LHCN-M2 (cell line): Measurements from ENCODE around the gene VMO1. TPM values are rescaled to one million over a fixed set of nuclear protein-coding genes. Genes with fewer than 3 reads are reported as not detected.
"Not testable (repeated sequence)": the region's sequence is repeated elsewhere in the genome, so short reads cannot be mapped to it uniquely, and the experiment has no call there.

Experiments
- DNase-seq: peaks from one replicate; pipeline ENCODE4 v3.0.0-alpha.2; 2012; ENCODE audit warnings: low read depth
- polyA plus RNA-seq: library from polyadenylated mRNA; unstranded; fragments of >200 nt; gene quantifications from one replicate; pipeline ENCODE4 v1.2.1, GENCODE V29; 2012; ENCODE audit warnings: missing spikeins
- total RNA-seq: library from RNA; depleted of rRNA; stranded (reverse); fragments of >200 nt; gene quantifications from 2 replicates; pipeline ENCODE4 v1.2.3, GENCODE V29; 2014; rRNA removed

Gene VMO1, protein sequence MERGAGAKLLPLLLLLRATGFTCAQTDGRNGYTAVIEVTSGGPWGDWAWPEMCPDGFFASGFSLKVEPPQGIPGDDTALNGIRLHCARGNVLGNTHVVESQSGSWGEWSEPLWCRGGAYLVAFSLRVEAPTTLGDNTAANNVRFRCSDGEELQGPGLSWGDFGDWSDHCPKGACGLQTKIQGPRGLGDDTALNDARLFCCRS
- 0.17 and 0.38 TPM in 2 replicates for total RNA-seq
- 0.47 TPM for polyA plus RNA-seq

DNA sequence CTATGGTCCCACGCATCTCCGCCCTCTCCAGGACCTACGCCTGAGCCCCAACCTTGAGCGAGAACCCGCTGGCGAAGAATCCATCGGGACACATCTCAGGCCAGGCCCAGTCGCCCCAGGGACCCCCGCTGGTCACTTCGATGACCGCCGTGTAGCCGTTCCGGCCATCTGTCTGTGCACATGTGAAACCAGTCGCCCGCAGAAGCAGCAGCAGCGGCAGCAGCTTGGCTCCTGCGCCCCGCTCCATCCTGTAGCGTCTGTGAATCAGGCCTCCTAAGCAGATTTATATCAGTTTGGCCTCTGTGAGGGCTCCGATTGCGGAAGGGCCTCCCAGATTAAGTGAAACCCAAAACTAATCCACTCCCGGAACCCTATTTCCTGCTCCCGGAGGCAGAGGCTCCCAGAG lies at the start of gene VMO1:
VMO1 (minus strand) TSS at position 259 of the 406 bp plus-strand sequence; CDS start at position 247, 12 bp downstream.
- DNase-seq: peak; percentile 44

DNA sequence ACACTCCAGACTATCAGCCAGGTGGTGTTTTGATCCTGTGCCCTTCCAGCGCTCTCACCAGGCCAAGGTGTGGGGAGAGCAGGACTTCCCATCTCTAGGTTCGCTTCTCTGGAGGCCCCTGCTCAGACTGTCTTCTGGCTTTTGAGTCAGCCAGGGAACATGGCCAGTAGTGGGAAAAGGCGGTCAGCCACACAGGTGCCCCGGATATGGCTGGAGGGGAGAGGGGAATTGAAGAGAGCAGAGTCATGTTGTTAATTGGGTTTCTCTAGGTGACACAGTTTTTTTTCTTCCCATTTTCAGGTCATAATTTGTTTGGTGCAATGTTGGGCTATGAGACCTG lies 48.5 kb upstream of the VMO1 start:
- no peak for DNase-seq

DNA sequence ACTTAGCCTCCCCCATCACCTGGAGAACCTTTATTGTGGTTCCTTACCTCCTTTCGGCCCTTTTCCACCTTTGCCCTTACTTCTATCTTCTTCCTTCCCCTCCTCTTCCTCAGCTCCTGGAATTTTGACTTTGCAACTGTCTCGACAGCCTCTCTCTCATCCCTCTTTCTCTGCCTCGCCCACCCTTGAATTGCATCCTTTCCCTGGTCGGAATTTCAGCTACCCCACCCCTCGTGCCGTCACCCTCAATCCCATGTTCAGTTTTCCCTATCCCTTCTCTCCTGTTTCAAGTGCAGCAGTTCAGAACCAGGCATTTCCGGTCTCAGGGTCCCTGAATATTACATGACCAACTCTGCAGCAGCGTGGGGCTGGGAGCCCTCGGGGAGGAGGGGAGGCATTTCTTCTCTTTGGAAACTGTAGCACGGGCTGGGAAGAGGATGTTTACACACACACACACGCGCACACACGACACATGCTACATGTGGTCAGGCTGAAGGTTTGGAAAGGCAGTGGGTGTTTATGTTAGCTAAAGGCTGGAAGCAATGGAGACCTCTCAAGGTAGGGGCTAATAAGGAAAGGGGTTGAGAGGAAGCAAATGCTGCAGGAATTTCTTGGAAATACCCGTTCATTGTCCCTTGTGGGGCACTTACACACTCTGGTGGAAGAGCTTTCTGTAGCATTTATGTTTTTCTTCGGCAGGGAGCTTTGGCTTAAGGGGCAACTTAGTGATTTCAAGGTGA lies 47.9 kb upstream of the VMO1 start:
- DNase-seq: peak; percentile 36

DNA sequence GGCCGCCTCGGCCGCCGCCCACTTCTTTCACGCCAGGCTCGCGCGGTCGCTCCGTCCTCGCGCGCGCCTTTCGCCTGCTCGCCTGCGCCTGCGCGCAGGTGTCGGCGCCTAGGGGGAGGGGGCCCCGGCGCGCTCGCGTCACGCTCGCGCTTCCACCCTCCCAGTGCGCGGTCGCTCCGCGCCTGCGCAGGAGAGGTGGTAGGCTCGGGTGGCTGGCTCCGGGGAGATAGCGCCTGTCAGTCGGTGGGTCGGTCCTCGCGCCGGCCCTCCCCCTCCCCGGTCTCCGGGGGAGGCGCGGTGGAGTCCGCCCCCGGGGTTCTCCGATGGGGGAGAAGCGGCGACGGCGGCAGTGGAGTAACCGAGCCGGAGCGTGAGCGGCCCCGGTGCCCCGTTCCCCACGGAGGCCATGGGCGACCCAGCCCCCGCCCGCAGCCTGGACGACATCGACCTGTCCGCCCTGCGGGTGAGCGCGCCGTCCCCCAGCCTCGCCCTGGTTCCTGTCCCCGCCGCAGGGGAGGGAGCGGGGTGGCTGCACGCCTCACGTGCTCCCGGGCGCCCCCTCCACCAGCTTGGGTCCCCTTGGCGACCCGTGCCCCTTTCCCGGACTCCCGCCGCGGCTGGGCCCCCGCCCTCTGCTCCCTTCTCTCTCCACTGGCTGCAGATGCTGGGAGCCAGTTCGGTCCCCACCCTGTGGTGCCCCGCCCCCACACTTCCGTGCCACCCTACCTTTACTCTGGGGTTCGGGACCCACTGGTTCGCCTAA lies 47.2 kb upstream of the VMO1 start, which contains the start of gene MINK1:
MINK1 (plus strand) TSS at position 163 of the 763 bp plus-strand sequence; CDS start at position 407, 244 bp downstream.
- peak; percentile 91 for DNase-seq

DNA sequence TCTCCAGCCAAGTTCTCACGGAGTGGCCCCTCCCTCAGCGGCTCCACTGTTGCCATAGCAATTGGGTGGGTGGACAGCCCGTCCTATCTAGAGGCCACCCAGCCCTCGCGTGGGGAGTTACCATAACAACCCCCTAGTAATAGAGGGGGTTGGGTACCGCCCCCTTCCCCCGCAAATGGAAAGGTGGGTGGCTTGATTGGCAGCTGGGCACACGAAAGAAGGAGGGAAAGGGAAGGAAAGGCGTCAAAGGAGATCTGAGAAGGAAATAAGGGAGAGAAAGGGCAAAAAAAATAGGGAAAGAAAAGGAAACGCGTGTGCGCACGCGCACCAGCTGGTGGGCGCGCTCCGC lies 46.6 kb upstream of the VMO1 start:
- not testable (repeated sequence) for DNase-seq

DNA sequence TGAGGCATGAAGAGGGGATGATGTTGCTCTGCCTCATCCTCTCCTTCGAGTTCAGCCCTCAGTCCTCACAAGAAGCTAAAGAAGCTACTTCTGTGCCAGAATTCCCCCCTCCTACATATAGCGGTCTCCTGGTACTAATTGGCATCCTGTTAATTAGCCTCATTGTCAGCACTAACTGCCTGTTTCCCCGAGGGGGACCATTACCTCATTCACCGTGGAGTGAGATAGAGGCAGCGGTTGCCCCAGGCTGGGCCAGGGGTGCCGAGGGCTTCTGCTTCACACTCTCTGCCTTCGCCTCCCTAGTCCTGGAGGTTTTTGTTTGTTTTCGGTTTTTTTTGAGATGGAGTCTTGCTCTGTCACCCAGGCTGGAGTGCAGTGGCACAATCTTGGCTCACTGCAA lies 41.2 kb upstream of the VMO1 start:
- no peak for DNase-seq

DNA sequence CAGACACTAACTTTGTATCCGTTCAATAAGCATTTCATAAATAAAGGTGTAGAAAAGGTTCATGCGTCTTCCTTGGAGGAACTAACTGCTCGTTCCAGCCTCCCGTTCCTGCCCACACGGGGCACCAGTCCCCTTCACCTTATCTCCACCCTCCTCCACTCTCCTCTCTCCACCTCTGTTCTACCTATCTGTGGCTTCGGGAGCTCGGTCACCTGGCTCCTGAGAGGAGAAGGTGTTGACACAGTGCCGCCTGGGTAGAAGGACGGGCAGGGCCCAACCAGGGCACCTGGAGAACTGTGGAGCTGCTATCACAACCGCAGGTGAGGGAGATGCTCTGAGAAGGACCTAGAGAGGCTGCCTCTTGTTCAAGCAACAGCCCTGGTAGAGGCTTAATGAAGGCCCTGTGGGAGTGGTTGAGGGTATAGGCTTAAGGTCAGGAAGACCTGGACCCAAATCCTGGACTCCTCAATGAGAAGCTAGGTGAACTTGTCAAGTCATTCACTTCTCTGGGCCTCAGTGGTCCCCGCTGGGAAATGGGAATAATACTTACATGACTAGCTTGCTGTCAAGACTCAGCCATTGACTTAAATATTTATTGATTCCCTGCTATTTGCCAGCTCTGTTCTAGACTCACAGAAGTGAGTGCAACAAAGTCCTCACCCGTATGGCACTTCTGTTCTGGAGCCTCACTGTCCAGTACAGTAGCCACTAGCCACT lies 37.4 kb upstream of the VMO1 start:
- no peak for DNase-seq

DNA sequence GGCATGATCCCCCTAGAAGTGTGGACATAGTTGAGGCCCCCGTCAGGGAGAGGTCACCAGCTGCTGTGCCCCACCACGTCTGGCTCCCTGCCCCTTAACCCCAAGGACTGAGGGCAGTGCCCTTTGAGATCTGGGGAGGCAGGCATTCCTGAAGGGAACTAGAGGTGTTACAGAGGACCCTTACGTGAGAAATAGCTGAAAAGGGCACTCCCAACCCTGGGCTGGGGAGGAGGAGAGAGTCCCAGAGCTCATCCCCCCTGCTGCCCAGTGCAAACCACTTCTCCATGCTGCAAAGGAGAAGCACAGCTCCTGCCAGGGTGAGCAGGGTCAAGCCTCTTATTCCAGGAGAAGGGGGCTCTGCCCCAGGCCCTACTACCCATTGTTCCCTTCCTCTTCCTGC lies 36.7 kb upstream of the VMO1 start:
- DNase-seq: no peak

DNA sequence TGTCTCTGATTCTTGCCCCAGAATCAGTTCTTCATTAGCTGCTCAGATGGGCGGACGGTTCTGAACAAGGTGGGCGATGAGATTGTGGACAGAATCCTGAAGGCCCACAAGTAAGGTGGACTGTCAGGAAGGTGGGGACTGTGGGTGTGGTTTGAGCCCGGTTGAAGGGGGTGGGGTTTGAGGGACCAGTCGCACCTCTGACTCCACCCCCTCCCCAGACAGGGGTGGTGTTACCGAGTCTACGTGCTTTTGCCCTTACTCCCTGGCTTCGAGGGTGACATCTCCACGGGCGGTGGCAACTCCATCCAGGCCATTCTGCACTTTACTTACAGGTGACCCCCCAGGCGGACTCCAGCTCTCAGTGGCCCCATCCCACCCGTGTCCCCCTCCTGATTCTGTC lies 32.1 kb upstream of the VMO1 start:
- no peak for DNase-seq

DNA sequence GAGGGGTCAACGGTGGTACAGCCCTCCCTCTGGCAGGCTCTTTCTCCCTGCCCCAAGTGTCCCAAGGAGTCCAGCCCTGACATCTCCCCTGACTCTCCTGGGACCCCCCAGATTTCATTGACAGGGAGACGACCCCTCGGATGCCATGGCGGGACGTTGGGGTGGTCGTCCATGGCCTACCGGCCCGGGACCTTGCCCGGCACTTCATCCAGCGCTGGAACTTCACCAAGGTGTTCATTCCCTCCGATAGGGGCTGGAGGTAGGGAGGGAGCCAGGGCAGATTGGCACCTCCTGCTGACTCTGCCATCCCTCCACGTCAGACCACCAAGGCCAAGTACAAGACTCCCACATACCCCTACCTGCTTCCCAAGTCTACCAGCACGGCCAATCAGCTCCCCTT lies 30.7 kb upstream of the VMO1 start:
- DNase-seq: no peak

DNA sequence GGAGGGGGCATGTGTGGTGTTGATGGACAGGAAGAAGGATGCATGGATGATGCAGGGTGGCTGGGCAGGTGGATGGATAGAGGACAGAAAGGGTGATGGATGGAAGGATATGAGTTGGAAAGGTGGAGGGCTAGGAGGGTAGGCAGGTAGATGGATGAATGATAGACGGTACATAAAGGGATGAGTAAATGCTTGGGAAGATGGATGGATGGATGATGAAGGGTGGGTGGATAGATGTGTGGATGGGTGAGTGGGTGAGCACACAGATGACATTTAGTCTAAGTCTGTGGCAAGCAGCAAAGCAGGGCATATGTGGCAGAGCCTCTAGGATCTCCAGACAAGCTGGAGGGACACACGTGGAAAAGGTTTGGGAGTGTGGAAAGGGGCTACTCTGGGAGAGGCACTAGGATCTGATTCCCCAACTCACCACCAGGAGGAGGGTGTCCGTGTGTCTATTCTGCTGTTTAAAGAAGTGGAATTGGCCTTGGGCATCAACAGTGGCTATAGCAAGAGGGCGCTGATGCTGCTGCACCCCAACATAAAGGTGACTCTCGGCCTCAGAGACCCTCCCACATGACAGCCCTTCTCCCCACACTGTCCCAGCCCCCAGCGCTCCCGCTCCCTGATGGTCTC lies 29.0 kb upstream of the VMO1 start:
- no peak for DNase-seq

DNA sequence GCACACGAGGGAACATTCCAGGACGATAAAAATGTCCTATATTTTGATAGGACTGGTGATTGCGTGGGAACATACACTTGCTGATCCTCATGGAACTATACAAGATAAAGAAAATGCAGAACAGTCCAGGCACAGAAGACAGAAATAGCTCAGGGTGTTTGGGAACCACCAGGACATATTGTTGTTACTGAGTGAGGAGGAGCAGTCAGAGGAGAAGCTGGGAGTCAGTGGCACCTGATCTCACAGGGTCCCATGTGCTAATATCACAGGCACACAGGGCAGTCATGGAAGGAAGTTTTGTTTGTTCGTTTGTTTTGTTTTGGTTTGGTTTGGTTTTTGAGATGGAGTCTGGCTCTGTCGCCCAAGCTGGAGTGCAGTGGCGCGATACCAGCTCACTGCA lies 26.5 kb upstream of the VMO1 start:
- no peak for DNase-seq

DNA sequence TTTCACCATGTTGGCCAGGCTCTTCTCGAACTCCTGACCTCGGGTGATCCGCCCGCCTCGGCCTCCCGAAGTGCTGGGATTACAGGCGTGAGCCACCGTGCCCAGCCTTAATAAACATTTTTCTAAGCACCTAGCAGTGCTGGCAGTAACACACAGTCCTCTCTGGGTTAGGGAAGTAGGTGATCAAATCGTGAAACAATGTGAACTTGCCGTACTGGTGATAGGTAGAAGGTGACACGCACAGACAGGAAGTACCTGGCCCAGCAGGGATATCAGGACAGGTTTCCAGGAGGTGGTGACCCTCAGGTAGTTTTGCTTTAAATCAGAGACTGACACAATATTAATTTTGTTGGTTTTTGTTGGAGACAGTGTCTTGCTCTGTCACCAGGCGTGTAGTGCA lies 25.3 kb upstream of the VMO1 start:
- no peak for DNase-seq

DNA sequence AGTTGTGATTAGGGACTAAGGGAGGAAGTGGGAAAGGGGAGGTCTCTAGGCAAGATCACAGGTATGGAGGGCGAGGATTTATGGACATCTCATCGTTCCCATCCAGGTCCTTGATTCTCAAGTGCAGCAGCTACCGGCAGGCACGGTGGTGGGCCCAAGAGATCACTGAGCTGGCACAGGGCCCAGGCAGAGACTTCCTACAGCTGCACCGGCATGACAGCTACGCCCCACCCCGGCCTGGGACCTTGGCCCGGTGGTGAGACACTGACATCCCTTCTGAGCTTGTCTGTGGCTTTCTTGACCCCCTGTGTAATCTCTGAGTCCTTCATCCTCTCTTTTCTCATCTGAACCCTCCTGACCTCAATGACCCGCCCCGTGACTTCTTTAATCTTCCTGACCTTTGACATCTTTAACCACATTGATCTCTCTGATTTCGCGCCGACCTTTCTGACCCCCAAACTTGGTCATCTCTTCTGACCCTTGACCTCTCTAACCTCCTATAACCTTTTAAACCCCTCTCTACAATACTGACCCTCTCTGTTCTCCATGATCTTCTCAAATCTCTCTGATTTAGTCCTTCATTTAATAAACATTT lies 24.6 kb upstream of the VMO1 start:
- DNase-seq: no peak

DNA sequence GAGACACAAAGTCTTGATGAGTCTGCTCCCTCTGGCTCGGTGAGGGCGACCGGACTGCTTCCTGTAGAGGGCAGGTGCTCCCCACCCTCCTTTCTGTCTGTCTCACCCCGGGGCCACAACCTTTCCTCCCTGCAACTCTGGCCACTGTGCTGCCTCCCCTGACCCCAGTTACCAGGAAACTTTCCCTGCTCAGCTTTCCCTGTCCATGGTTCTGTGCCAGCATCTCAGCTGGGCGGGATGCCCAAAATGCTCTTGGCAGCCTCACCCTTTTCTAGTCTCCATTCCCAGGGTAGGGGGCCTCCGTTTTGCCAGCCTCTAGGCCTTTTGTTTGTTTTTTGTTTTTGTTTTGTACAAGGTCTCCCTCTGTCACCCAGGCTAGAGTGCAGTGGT lies 22.2 kb upstream of the VMO1 start:
- DNase-seq: no peak

DNA sequence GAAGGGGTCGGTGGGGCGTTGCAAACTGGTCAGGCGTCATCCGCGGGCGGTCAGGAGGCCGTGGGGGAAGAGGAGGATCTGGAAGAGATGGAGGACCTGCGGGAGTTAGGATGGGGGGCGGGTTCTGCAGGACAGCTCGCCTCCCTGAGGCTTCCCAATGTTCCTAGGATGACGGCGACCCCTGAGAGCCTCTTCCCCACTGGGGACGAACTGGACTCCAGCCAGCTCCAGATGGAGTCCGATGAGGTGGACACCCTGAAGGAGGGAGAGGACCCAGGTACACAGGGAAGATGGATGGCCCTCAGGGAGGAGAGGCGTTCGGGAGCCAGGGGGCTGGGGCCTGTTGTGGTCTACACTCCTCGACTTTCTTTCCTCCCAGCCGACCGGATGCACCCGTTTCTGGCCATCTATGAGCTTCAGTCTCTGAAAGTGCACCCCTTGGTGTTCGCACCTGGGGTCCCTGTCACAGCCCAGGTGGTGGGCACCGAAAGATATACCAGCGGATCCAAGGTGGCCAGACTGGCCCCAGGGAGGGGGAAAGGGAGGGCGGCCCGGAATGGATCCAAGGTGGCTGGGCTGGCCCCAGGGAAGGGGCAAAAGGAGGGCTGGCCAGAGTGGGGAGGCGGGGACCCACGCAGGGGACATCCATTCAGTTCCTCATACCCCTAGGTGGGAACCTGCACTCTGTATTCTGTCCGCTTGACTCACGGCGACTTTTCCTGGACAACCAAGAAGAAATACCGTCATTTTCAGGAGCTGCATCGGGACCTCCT lies 21.6 kb upstream of the VMO1 start:
- DNase-seq: no peak

DNA sequence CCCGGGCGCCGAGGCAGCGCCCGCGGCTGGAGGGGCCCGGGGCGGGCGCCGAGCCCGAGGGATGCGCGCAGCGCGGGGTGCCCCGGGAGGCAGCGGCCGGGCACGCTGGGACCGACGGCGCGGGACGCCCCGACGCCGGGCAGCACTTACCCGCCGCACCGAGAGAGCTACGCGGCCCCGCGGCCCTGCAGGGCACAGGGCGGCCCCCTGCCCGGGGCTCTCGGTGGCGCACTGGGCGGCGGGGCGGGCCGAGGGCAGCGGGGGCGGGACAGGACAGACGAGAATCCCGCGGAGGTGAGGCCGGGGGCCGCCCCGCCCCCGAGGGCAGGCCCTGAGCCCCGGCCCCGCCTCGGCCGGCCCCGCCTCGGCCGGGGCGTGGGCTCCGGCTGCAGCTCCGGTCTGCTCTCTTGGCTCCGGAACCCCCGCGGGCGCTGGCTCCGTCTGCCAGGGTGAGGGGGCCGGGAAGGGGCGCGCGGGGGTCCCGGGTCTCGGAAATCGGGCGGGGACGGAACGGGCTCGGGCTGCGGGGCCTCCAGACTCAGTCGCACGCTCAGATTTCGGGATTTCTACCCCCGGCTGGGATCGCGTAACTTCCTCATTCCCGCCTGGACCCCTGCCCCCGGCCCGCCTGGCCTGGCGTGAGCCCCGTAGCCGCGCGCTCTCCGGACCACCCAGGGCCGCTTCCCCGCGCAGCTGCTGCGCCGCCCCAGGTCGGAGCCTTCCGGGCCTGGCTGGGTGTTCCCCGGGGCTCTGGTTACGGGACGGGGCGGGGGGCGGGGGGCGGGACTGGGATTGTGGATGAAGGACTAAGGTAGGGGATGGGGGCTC lies 20.8 kb upstream of the VMO1 start, which contains the start of gene PLD2:
PLD2 (plus strand) TSS at position 376 of the 828 bp plus-strand sequence. CDS start 621 bp downstream, outside the sequence.
- DNase-seq: peak; percentile 69

DNA sequence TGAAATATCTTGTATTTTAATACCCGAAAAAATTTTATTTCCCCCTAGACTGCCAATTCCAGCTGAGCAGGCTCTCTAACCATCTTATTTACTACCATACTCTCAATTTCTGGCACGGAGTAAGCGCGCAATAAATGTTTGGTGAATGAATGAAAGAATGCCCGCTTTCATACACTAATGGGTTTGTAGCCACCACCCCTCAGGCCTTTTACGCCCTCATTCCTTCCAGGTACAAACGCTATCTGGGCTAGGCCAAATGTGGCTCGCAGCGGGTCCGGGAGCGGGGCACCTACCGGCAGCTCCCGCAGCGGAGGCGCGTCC lies 20.3 kb upstream of the VMO1 start:
- DNase-seq: no peak

DNA sequence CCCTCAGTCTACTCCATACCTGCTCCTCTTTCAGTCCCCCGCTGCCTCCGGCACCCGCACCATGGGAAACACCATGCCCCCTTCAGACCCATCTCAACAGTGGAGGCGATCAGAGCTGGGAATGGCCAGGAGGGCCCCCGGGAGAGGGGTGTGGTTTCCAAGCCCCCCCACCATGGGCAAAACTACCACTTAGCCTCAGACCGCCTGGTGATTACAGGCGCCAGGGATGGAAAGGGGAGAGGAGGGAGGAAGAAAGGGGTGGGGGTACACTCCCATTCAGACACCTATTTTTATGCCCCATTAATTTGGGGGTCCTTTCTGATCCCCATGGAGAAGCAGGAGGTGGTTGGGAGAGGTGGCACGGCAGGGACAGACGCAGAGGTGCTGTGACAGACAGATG lies 16.1 kb upstream of the VMO1 start, which contains the start of gene C17orf114:
C17orf114 (minus strand) TSS at position 101 of the 400 bp plus-strand sequence.
- no peak for DNase-seq
